CD4-positive, alpha-beta T cell treated with Interleukin-4 for 1 hour (primary cell): ENCODE measurements around the gene ZNF488.

Source experiments
- DNase-seq, 2 donors: peaks; one replicate each; pipeline ENCODE4 v3.0.0-alpha.2; 2020 to 2022

The ZNF488 gene

DNA sequence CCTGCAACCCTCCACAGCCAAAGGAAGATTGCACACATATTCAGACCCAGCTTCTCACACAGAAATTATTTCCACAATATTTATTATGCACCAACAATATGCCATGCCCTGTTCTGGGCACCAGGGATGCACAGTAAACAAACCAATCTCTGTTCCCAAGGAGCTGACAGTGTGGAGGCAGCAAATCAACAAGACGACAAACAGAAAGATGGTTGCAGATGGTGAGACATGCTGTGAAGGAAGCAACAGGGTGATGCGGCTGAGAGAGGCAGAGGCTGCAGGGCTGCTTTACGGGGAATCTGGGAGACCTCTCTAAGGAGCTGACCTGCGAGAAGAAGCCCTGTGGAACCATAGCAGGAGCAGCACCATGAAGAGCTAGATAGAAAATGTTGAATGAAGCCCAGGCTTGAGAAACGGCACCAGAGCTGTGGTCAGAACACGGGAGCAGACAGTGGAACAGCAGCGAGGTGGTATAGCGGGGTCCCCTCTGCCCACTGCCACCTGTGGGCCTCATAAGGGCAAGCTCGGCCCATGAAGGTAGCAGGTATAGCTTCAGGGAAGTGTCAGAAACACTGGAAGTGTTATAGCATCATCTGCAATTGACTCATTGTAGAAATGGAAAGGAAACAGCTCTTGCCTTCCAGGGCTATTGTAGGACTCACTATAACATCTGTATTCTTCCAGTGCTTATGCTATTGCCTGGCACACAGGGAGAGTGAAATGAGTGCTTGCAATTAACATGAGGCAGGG lies 18.5 kb downstream of the ZNF488 start:
- no peak for DNase-seq

DNA sequence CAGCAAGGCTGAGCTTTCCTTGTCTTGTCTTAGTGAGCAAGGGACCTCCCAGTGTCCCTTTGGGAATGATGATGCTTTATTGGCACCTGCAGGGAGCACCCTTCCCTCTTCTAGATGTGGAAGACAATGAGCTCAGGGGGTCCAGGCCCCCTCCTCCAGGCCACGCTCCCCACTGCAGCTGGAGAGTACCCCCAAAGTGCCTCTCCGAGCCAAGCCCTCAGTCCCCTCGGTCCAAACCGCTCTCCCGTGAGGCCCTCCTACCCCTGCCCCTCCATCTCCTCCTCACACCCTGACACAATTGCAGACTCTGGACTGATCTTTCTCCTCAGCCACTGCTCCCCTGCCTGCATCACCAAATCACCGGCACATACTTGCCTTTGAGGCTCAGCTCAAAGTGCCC lies 19.2 kb downstream of the ZNF488 start:
- no peak for DNase-seq

DNA sequence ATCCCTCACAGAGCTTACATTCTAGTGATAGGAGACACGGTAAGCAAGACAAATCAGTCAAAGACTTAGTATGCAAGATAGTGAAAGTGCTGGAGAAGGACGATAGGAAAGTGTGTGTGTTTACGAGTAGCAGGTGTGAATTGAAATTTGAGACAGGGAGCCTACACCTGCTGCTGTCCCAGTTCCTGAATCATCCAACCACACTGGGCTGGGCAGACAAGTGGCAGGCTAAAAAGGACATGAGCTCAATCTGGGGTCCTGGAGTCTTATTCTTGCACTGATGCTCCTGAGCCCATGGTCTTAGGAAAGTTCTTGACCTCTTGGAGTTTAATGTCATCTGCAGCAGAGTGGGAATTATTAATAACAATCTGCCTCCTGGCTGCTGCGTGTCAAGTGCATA lies 19.7 kb downstream of the ZNF488 start:
- no peak for DNase-seq

GRCh38 chr10:47363781-47364180 lies 20.3 kb downstream of the ZNF488 start:
- DNase-seq = no peak

- DNase-seq = no peak
Measured at GRCh38 chr10:47362199-47362598, 21.9 kb downstream of the ZNF488 start.

DNA sequence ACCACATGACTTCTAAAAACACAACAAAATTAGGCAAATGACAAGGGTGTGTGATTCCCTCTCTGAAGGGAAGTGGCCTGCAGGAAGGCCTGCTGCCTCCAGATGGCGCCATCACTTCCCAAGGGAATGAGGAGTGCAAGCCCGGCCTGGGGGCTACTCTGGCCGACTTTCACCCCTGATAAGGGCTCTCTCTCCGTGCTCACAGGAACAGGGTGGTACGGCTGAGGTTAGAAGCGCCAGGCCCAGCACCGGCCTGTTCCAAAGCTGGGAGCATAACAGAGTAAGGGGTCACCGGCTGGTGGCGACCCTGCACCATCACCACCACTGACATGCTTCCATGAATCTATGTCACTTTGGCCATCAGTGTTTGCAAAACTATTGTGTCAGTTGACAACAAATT lies 22.8 kb downstream of the ZNF488 start:
- DNase-seq = peak in 1 of 2 donors; percentile 9

- peak in 1 of 2 donors; percentile 6 for DNase-seq
Measured at GRCh38 chr10:47360419-47361040, 23.6 kb downstream of the ZNF488 start.

DNA sequence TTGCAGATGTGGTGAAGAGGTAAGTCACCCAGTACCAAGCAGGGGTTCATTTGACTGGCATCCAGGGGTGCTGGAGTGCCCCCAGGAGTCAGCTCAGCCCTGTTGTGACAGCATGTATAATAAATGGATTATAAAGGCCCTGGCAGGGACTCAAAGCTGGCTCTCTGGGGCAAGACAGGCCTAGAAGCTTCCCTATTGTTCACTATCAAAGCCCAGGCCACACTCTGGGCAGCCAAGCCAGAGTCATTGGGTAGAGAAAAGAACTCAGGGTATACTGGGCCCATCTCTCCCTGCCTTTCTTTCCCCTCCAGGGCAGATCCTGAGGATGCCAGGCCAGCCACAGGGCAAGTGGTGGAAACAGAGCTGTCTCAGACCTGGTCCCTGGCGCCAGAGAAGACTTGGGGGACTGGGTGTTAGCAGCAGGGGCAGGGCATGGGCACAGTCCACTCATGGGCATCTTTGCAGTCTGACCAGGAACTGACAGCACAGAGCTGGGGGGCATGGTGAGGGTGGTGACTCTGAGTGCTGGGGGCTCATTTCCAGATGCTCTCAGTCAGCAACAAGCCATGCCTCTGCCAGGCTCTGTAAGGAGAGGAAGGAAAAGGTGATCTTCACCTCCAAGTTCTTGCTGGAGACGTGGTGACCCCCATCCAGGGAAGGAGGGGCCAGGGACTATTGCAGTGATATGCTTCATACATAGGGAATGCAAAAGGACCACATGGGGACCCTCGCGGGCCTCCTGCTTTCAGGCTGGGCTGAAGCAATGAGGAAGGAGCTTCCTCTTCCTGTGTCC lies 24.3 kb downstream of the ZNF488 start:
- DNase-seq = no peak

- no peak for DNase-seq
Measured at GRCh38 chr10:47359101-47359500, 25.0 kb downstream of the ZNF488 start.

DNA sequence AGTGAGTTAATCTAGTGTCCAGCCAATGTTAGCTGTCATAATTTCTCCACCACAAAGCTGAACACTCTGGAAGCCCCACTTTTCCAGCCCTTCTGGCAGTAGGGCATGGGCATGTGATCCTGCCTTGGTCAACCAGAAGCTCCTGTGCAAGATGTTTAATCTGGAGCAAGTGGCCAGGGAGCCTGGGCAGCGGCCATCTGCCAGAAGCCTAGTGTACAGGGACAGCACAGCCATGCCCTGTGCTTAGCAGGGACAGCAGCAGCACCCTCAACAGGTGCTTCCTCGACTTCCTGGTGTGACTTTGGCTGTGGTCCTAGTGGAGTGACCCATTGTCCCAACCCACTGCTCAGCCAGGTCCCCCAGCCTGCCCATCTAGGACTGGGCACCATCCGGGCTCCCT lies 25.6 kb downstream of the ZNF488 start:
- no peak for DNase-seq

DNA sequence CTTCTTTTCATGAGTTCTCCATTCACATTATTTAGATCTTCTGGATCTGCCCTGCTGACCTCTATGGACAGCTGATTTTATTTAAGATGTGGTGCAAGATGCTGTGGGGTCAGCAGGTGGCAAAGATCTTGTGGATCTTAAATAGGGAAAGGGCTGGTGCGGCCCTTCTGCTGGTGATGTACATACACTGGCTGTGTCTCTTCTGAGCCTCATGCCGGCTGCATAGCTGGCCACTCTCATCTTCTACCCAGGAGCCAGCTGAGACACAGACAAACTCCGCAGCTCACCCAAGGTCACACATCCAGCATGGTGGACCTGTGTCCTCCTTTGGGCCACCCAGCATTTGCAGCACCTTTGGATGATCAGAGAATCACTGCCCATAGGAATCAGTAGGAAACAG lies 26.2 kb downstream of the ZNF488 start:
- DNase-seq = no peak

DNA sequence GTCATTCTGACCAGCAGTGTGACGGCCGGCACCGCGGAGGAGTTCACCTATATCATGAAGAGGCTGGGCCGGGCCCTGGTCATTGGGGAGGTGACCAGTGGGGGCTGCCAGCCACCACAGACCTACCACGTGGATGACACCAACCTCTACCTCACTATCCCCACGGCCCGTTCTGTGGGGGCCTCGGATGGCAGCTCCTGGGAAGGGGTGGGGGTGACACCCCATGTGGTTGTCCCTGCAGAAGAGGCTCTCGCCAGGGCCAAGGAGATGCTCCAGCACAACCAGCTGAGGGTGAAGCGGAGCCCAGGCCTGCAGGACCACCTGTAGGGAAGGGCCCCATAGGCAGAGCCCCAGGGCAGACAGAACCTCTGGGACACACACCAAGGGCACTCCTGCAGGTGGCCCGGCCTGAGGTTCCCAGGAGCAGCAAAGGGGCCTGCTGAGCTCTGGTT lies 26.9 kb downstream of the ZNF488 start:
- no peak for DNase-seq

- DNase-seq = no peak
Measured at GRCh38 chr10:47356708-47357107, 27.4 kb downstream of the ZNF488 start.

- no peak for DNase-seq
Measured at GRCh38 chr10:47354900-47355299, 29.2 kb downstream of the ZNF488 start.

DNA sequence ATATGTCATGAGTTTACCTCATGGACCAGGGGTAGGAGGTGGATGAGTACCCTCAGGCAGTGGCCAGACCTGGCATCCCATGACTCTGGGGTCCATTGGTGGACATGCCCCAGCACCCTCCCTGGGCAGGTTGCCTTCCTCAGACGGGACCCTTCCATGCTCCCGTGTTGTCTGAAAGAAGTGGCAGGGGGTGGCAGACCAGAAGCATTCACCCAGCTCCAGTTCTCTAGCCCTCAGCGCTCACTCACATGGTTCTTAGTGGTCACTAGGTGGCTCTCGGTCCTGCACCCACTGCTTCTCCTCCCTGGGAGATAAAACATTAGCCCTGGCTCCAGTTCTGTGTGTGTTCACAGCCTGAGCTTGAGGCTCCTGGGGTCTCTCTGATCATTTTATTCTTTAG lies 29.9 kb downstream of the ZNF488 start:
- no peak for DNase-seq

- no peak for DNase-seq
Measured at GRCh38 chr10:47353351-47353750, 30.7 kb downstream of the ZNF488 start.

DNA sequence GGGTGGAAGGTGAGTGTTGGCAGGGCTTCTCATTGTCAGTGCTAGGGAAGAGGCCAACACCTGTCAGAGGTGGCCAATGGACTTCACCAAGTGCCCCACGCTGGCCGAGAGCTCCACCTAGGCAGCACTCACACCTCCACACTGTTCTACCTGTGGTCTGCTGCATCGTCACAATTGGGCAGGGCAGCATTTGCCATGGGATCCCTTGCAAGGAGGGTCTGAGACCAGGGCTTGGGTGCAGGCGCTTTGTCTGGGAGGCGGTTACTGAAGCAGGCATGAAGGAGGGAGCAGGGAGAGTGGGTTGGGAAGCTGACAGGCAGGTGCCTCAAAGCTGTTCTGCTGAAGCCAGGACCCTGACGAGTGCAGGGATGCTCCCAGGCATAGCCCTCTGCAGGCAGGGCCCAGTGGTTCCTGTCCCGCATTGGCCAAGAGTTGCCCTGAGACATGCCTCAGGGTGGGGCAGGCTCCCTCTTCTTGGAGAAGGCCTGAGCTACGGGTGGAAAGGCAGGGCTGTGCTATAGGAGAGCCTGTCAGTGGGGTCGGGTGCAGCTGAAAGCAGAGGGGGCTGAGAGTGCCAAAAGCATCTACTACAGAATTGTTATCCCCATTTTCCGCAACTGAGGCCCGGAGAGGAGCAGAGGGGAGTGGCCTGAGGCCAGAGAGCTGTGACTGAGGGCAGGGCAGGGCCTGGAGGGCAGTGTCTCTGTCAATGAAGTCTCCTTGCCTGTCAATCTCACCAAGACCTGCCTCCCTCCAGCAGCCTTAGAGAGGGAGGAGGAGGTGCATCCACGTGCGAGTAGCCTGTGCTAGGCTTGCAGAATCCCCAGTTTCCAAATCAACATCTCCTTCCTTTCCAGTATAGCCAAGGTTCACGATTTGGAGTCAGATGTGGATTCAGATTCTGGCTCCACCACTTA lies 31.9 kb downstream of the ZNF488 start:
- DNase-seq = no peak

DNA sequence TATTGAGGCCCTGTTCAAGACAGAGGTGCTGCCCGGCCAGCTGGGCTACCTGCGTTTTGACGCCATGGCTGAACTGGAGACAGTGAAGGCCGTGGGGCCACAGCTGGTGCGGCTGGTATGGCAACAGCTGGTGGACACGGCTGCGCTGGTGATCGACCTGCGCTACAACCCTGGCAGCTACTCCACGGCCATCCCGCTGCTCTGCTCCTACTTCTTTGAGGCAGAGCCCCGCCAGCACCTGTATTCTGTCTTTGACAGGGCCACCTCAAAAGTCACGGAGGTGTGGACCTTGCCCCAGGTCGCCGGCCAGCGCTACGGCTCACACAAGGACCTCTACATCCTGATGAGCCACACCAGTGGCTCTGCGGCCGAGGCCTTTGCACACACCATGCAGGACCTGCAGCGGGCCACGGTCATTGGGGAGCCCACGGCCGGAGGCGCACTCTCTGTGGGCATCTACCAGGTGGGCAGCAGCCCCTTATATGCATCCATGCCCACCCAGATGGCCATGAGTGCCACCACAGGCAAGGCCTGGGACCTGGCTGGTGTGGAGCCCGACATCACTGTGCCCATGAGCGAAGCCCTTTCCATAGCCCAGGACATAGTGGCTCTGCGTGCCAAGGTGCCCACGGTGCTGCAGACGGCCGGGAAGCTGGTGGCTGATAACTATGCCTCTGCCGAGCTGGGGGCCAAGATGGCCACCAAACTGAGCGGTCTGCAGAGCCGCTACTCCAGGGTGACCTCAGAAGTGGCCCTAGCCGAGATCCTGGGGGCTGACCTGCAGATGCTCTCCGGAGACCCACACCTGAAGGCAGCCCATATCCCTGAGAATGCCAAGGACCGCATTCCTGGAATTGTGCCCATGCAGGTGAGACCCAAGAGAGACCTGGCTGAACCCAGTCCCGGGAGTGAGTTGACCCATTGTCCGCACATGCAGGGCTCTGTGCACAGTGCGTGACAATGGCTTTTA lies 33.1 kb downstream of the ZNF488 start:
- DNase-seq = no peak

GRCh38 chr10:47349941-47350371 lies 34.1 kb downstream of the ZNF488 start:
- DNase-seq = no peak

DNA sequence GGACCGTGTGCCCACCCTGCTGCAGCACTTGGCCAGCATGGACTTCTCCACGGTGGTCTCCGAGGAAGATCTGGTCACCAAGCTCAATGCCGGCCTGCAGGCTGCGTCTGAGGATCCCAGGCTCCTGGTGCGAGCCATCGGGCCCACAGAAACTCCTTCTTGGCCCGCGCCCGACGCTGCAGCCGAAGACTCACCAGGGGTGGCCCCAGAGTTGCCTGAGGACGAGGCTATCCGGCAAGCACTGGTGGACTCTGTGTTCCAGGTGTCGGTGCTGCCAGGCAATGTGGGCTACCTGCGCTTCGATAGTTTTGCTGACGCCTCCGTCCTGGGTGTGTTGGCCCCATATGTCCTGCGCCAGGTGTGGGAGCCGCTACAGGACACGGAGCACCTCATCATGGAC lies 34.6 kb downstream of the ZNF488 start:
- DNase-seq = no peak

- DNase-seq = no peak
Measured at GRCh38 chr10:47348661-47349470, 35.2 kb downstream of the ZNF488 start.
